Measurements from ENCODE around the gene MAP4K4. TPM values are rescaled to one million over a fixed set of nuclear protein-coding genes. Genes with fewer than 3 reads are reported as not detected.

MAP4K4 gene
- polyA plus RNA-seq, 1 donor (not counting 4 experiments of a cell fraction or from before 2014, with no cell fraction given) = 84.1 TPM

DNA sequence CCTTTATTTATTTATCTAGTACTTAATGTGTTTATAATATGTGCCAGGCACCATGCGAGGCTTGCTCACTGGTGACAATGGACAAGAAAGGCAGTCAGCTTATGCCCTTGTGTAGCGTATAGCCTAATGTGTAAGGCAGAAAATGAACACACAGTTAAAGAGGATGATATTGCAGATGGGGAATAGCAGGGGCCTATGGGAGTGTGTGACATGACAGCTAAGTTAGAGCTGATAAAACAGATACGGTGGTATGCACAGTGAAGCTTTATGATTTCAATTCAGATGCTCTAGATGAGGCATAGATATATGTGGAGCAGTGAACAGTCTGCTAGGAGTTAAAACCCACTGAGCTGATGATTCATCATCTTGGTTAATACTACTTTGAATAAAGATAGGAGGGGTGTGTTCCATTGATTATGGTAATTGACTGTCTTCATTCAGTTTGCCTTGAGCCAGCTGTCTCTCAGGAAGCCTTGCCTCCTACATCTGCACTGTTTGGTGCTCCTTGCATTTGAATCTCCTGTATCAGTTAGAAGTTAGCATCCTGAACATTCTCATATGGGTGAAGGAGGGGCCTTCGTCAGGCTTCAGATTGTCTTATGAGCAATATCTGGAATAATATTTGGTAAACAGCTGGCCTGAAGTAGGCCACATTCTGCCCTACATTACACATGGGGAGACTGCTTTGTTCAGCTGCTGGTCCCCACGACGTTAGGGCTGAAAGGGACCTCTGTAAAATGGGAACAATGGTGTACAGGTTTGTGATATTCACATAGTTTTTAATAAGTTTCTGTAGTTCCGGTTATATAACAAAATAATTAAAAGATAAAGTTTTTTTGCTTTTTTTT, 13.2 kb downstream of the MAP4K4 start:
- peaks cover 0 to 5% of the 10 kb centered on the region in 2 experiments for H3K36me3 ChIP-seq (ENCODE audit: control insufficient read depth in 2 of 2, extremely low read depth in 1 of 2, insufficient read depth in 2 of 2, low read length in 2 of 2)
- H3K4me3 ChIP-seq (ENCODE audit: control insufficient read depth in 2 of 3, extremely low read depth in 1 of 3, insufficient read depth in 2 of 3, low read depth in 1 of 3, low read length in 3 of 3) = no peak overlapping the region
- H2AFZ ChIP-seq (ENCODE audit: control insufficient read depth, low read length) = no peak overlapping the region
- H3K4me2 ChIP-seq (ENCODE audit: control insufficient read depth, extremely low read depth, insufficient read depth, low read depth, low read length) = peak overlapping the region; percentile 49
- H3K27me3 ChIP-seq (ENCODE audit: control insufficient read depth, extremely low read depth, insufficient read depth, low read length) = no peaks in the 10 kb centered on the region
- peaks cover 12% of the 10 kb centered on the region for H4K20me1 ChIP-seq (ENCODE audit: control insufficient read depth, extremely low read depth, insufficient read depth, low read length)
- DNase-seq (ENCODE audit: low read depth, low spot score) = no peak
- peaks cover 27% of the 10 kb centered on the region for H3K4me1 ChIP-seq (ENCODE audit: control insufficient read depth, extremely low read depth, insufficient read depth, low read length)
- TF ChIP-seq EZH2 (IDR thresholded peaks at IDR 0.05; ENCODE audit: low read length) = no peak
- TF ChIP-seq, protein P1, sequence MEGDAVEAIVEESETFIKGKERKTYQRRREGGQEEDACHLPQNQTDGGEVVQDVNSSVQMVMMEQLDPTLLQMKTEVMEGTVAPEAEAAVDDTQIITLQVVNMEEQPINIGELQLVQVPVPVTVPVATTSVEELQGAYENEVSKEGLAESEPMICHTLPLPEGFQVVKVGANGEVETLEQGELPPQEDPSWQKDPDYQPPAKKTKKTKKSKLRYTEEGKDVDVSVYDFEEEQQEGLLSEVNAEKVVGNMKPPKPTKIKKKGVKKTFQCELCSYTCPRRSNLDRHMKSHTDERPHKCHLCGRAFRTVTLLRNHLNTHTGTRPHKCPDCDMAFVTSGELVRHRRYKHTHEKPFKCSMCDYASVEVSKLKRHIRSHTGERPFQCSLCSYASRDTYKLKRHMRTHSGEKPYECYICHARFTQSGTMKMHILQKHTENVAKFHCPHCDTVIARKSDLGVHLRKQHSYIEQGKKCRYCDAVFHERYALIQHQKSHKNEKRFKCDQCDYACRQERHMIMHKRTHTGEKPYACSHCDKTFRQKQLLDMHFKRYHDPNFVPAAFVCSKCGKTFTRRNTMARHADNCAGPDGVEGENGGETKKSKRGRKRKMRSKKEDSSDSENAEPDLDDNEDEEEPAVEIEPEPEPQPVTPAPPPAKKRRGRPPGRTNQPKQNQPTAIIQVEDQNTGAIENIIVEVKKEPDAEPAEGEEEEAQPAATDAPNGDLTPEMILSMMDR (optimal IDR thresholded peaks at IDR 0.05 in 1 of 3, IDR thresholded peaks at IDR 0.05 in 1 of 3, conservative IDR thresholded peaks at IDR 0.05 in 1 of 3; ENCODE audit: extremely low read depth in 1 of 3, insufficient read depth in 2 of 3, low read length in 3 of 3) = no peak
- no peak overlapping the region for H3K9ac ChIP-seq (ENCODE audit: control insufficient read depth, extremely low read depth, insufficient read depth, low read length)
- H3K79me2 ChIP-seq (ENCODE audit: control insufficient read depth, insufficient read depth, low read length) = peaks cover 100% of the 10 kb centered on the region
- dilution Hi-C loops (cut with MboI; ENCODE audit: extremely low pct_ligation_motif_present, low sequenced_read_pairs) = no loop called here
- H3K9me1 ChIP-seq (ENCODE audit: control insufficient read depth, extremely low read depth, insufficient read depth, low read length) = no peaks in the 10 kb centered on the region
- H3K9me3 ChIP-seq (ENCODE audit: control insufficient read depth, low read depth, low read length) = no peaks in the 10 kb centered on the region
- FAIRE-seq = no peak
- H3K27ac ChIP-seq (ENCODE audit: control insufficient read depth, insufficient read depth, low read length) = peak overlapping the region; percentile 29

DNA sequence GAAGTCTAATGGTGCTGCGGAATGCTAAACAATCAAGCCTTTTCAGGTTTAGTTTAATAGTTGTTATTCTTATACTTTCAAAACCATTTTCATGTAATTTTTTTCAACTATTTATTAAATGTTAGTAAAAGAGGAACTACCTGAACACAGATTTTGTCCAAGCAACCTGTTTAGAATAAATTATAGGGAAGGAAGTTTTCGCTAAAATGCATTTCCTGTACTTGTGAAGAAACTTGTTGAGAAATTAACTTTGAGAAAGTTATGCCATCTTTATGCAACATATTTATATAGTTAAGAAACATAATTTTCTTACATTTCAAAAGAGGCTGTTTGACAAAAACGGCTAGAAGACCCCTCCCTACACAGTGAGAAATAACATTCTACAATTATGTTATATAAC, 16.6 kb downstream of the MAP4K4 start:
- peaks cover 22% of the 10 kb centered on the region for H4K20me1 ChIP-seq (ENCODE audit: control insufficient read depth, extremely low read depth, insufficient read depth, low read length)
- no peaks in the 10 kb centered on the region for H3K9me1 ChIP-seq (ENCODE audit: control insufficient read depth, extremely low read depth, insufficient read depth, low read length)
- no peak overlapping the region for H3K4me2 ChIP-seq (ENCODE audit: control insufficient read depth, extremely low read depth, insufficient read depth, low read depth, low read length)
- H3K27me3 ChIP-seq (ENCODE audit: control insufficient read depth, extremely low read depth, insufficient read depth, low read length) = no peaks in the 10 kb centered on the region
- DNase-seq (ENCODE audit: low read depth, low spot score) (no peak), FAIRE-seq (no peak)
- peaks cover 97% of the 10 kb centered on the region for H3K79me2 ChIP-seq (ENCODE audit: control insufficient read depth, insufficient read depth, low read length)
- no peak for TF ChIP-seq EZH2 (IDR thresholded peaks at IDR 0.05; ENCODE audit: low read length)
- TF ChIP-seq, protein P1 (optimal IDR thresholded peaks at IDR 0.05 in 1 of 3, IDR thresholded peaks at IDR 0.05 in 1 of 3, conservative IDR thresholded peaks at IDR 0.05 in 1 of 3; ENCODE audit: extremely low read depth in 1 of 3, insufficient read depth in 2 of 3, low read length in 3 of 3) = no peak
- H3K4me1 ChIP-seq (ENCODE audit: control insufficient read depth, extremely low read depth, insufficient read depth, low read length) = peaks cover 31% of the 10 kb centered on the region
- no peak overlapping the region for H3K9ac ChIP-seq (ENCODE audit: control insufficient read depth, extremely low read depth, insufficient read depth, low read length)
- dilution Hi-C loops (cut with MboI; ENCODE audit: extremely low pct_ligation_motif_present, low sequenced_read_pairs) = no loop called here
- H3K4me3 ChIP-seq (ENCODE audit: control insufficient read depth in 2 of 3, extremely low read depth in 1 of 3, insufficient read depth in 2 of 3, low read depth in 1 of 3, low read length in 3 of 3) = no peak overlapping the region
- H3K36me3 ChIP-seq (ENCODE audit: control insufficient read depth in 2 of 2, extremely low read depth in 1 of 2, insufficient read depth in 2 of 2, low read length in 2 of 2) = no peaks in the 10 kb centered on the region
- H3K27ac ChIP-seq (ENCODE audit: control insufficient read depth, insufficient read depth, low read length) = no peak overlapping the region
- no peaks in the 10 kb centered on the region for H3K9me3 ChIP-seq (ENCODE audit: control insufficient read depth, low read depth, low read length)
- no peak overlapping the region for H2AFZ ChIP-seq (ENCODE audit: control insufficient read depth, low read length)
